Thyroid gland (tissue), 4 donors: ENCODE data around the gene UGT2B15.

Experiments used
- CTCF ChIP-seq, 6 experiments: fragments of 200-600 bp in 3 of 6; fragments of 450-650 bp in 3 of 6; sonication (generic) in 3 of 6; IDR thresholded peaks; one replicate each; pipeline ENCODE4 v1.5.1; 2016 to 2019; ENCODE audit warnings: antibody characterized with exemption in 6 of 6, mild to moderate bottlenecking in 2 of 6, inconsistent platforms in 1 of 6, moderate library complexity in 1 of 6
- POLR2A ChIP-seq, 2 donors: fragments of 450-650 bp; IDR thresholded peaks; one replicate each; pipeline ENCODE4 v1.6.1; 2017; ENCODE audit warnings: antibody characterized with exemption in 2 of 2, mild to moderate bottlenecking in 2 of 2, moderate library complexity in 1 of 2

GRCh38 chr4:68717999-68718398, 47.5 kb upstream of the UGT2B15 start:
- TF ChIP-seq CTCF (IDR thresholded peaks at IDR 0.05) (no peak), POLR2A (IDR thresholded peaks at IDR 0.05) (no peak)
